Caki2 (cell line): ENCODE results near the gene BIRC2. TPM values are rescaled to one million over a fixed set of nuclear protein-coding genes. Genes with fewer than 3 reads are reported as not detected.
A peak's percentile ranks its signal among the peaks of the same experiment; 100 is the strongest.
"Not testable (repeated sequence)": the region's sequence is repeated elsewhere in the genome, so short reads cannot be mapped to it uniquely, and the experiment has no call there.

ENCODE experiments used
- DNase-seq: peaks from one replicate; pipeline ENCODE4 v3.0.0-alpha.2; 2015; ENCODE audit warnings: low read depth
- in situ Hi-C: cut with HindIII; loops from 2 replicates; pipeline ENCODE4 v1.10.0; 2016; ENCODE audit warnings: low sequenced_read_pairs, low pct_unique_long_range_greater_than_20kb, mixed read lengths
- total RNA-seq: library from RNA; depleted of rRNA; stranded (reverse); fragments of >200 nt; shearing (Covaris generic); gene quantifications from 2 replicates; pipeline ENCODE4 v1.2.3, GENCODE V29; 2014; ENCODE audit warnings: low replicate concordance

BIRC2 gene
- total RNA-seq, 1 experiment from 2014 or later = 46.7 TPM

- DNase-seq = no peak
Measured at GRCh38 chr11:102360681-102361080, 13.7 kb downstream of the BIRC2 start.

GRCh38 chr11:102361086-102362031, 14.3 kb downstream of the BIRC2 start:
- DNase-seq = no peak
- in situ Hi-C loops = no loop called here

More at GRCh38 chr11:102360681-102361080, 13.7 kb downstream of the BIRC2 start:
- in situ Hi-C loops = no loop called here

GRCh38 chr11:102364991-102365390, 18.0 kb downstream of the BIRC2 start:
- DNase-seq = no peak
- in situ Hi-C loops = no loop called here

GRCh38 chr11:102367364-102367763, 20.4 kb downstream of the BIRC2 start:
- in situ Hi-C loops = no loop called here
- peak; percentile 20 for DNase-seq

- in situ Hi-C loops = no loop called here
Measured at GRCh38 chr11:102368472-102368871, 21.5 kb downstream of the BIRC2 start.

GRCh38 chr11:102374633-102375424, 27.8 kb downstream of the BIRC2 start:
- in situ Hi-C loops, DNase-seq: not testable (repeated sequence)

More at GRCh38 chr11:102368472-102368871, 21.5 kb downstream of the BIRC2 start:
- DNase-seq = no peak

GRCh38 chr11:102375720-102376399, 28.8 kb downstream of the BIRC2 start:
- no peak for DNase-seq
- in situ Hi-C loops = no loop called here

- no peak for DNase-seq
- in situ Hi-C loops = no loop called here
Measured at GRCh38 chr11:102377891-102378290, 30.9 kb downstream of the BIRC2 start.

GRCh38 chr11:102378818-102379217, 31.8 kb downstream of the BIRC2 start:
- DNase-seq = no peak
- in situ Hi-C loops = no loop called here

- in situ Hi-C loops = no loop called here
- no peak for DNase-seq
Measured at GRCh38 chr11:102382384-102382783, 35.4 kb downstream of the BIRC2 start.

GRCh38 chr11:102383839-102384238, 36.8 kb downstream of the BIRC2 start:
- in situ Hi-C loops = no loop called here
- DNase-seq = no peak

GRCh38 chr11:102384419-102385079, 37.5 kb downstream of the BIRC2 start:
- in situ Hi-C loops = no loop called here
- DNase-seq = no peak

- in situ Hi-C loops = no loop called here
- DNase-seq = no peak
Measured at GRCh38 chr11:102385085-102386007, 38.3 kb downstream of the BIRC2 start.

GRCh38 chr11:102386136-102386734, 39.2 kb downstream of the BIRC2 start:
- in situ Hi-C loops = no loop called here
- no peak for DNase-seq

GRCh38 chr11:102387043-102387781, 40.2 kb downstream of the BIRC2 start:
- in situ Hi-C loops = no loop called here
- DNase-seq = no peak

GRCh38 chr11:102389253-102389652, 42.2 kb downstream of the BIRC2 start:
- DNase-seq = peak; percentile 33
- in situ Hi-C loops = no loop called here
